Tibial nerve (tissue), 4 donors: ENCODE data around the gene PCSK2.

Experiments
- CTCF ChIP-seq, 5 experiments: fragments of 200-600 bp in 3 of 5; fragments of 450-650 bp in 2 of 5; sonication (generic) in 3 of 5; IDR thresholded peaks; one replicate each; pipeline ENCODE4 v1.5.1; 2016 to 2019; ENCODE audit warnings: antibody characterized with exemption in 5 of 5, mild to moderate bottlenecking in 3 of 5, moderate library complexity in 2 of 5
- EP300 ChIP-seq, 2 donors: sonication (generic); formaldehyde crosslinking; IDR thresholded peaks; one replicate each; pipeline ENCODE4 v1.6.1; 2017; ENCODE audit warnings: antibody characterized with exemption in 2 of 2, mild to moderate bottlenecking in 1 of 2

- no peak for TF ChIP-seq CTCF (IDR thresholded peaks at IDR 0.05)
- TF ChIP-seq EP300 (IDR thresholded peaks at IDR 0.05) = no peak
Observed at GRCh38 chr20:17515053-17515452, 288.2 kb downstream of the PCSK2 start.
